ENCODE data around the gene R3HDML.
A peak's percentile ranks its signal among the peaks of the same experiment; 100 is the strongest.

R3HDML gene

GRCh38 chr20:44388466-44389023 lies 51.7 kb downstream of the R3HDML start:
- peak; percentile 27 for DNase-seq (ENCODE audit: extremely low read depth, low read depth)
- peak; percentile 82 for TF ChIP-seq CTCF (IDR thresholded peaks at IDR 0.05; ENCODE audit: low read depth, low read length)

- no peak for TF ChIP-seq CTCF (IDR thresholded peaks at IDR 0.05; ENCODE audit: low read depth, low read length)
- DNase-seq (ENCODE audit: extremely low read depth, low read depth) = no peak
These were observed 53.0 kb downstream of the R3HDML start for GRCh38 chr20:44389871-44390270.

GRCh38 chr20:44390280-44390679 lies 53.4 kb downstream of the R3HDML start:
- no peak for TF ChIP-seq CTCF (IDR thresholded peaks at IDR 0.05; ENCODE audit: low read depth, low read length)
- no peak for DNase-seq (ENCODE audit: extremely low read depth, low read depth)

- TF ChIP-seq CTCF (IDR thresholded peaks at IDR 0.05; ENCODE audit: low read depth, low read length) = no peak
- DNase-seq (ENCODE audit: extremely low read depth, low read depth) = no peak
These were observed 55.4 kb downstream of the R3HDML start for GRCh38 chr20:44392088-44392775.

GRCh38 chr20:44392776-44393607 lies 56.1 kb downstream of the R3HDML start:
- DNase-seq (ENCODE audit: extremely low read depth, low read depth) = no peak
- TF ChIP-seq CTCF (IDR thresholded peaks at IDR 0.05; ENCODE audit: low read depth, low read length) = no peak

- no peak for DNase-seq (ENCODE audit: extremely low read depth, low read depth)
- no peak for TF ChIP-seq CTCF (IDR thresholded peaks at IDR 0.05; ENCODE audit: low read depth, low read length)
These were observed 57.0 kb downstream of the R3HDML start for GRCh38 chr20:44393608-44394451.

All from AG09319 (cell line).